ENCODE measurements around the gene ZC3H18. TPM values are rescaled to one million over a fixed set of nuclear protein-coding genes. Genes with fewer than 3 reads are reported as not detected.

ZC3H18 gene
- total and polyA plus RNA-seq, 12 donors = 18.3 to 28.7 (median 22.0) TPM

GRCh38 chr16:88548131-88548874 lies 21.9 kb upstream of the ZC3H18 start:
- no peak for TF ChIP-seq CTCF (IDR thresholded peaks at IDR 0.05)
- Histone ChIP-seq H3K4me1 (peaks cover 0 to 15% (median 10%) of the 10 kb centered on the region in 9 donors), H3K4me3 (no peak overlapping the region), H3K27me3 (peaks cover 0 to 55% (median 28%) of the 10 kb centered on the region in 7 donors), H3K27ac (no peak overlapping the region), H3K9me3 (peaks cover 0 to 19% (median 7%) of the 10 kb centered on the region in 11 donors), H3K36me3 (no peaks in the 10 kb centered on the region)
- intact Hi-C loops (cut with DNase I) = no loop called here
- DNase-seq (no peak), ATAC-seq (no peak)
- WGBS, 2 donors = 66 to 69% methylated on average over 15 of the region's 15 CpGs

- ATAC-seq = no peak
- Histone ChIP-seq H3K4me3 (no peak overlapping the region), H3K9me3 (peaks cover 0 to 12% (median 3%) of the 10 kb centered on the region in 11 donors), H3K36me3 (no peaks in the 10 kb centered on the region), H3K27me3 (peaks cover 0 to 60% (median 28%) of the 10 kb centered on the region in 7 donors), H3K4me1 (peaks cover 0 to 15% (median 10%) of the 10 kb centered on the region in 9 donors), H3K27ac (no peak overlapping the region)
- 72 to 80% methylated on average over 13 of the region's 13 CpGs for WGBS, 2 donors
- TF ChIP-seq CTCF (IDR thresholded peaks at IDR 0.05) = no peak
- no peak for DNase-seq
- intact Hi-C loops (cut with DNase I) = no loop called here
These were observed 21.2 kb upstream of the ZC3H18 start for GRCh38 chr16:88548985-88549384.

- Histone ChIP-seq H3K9me3 (peaks cover 0 to 5% (median 0%) of the 10 kb centered on the region in 11 donors), H3K36me3 (no peaks in the 10 kb centered on the region), H3K27ac (no peak overlapping the region), H3K4me1 (peaks cover 0 to 15% (median 10%) of the 10 kb centered on the region in 9 donors), H3K4me3 (no peak overlapping the region), H3K27me3 (peaks cover 0 to 64% (median 33%) of the 10 kb centered on the region in 7 donors)
- WGBS, 2 donors = 59 to 67% methylated on average over 12 of the region's 12 CpGs
- intact Hi-C loops (cut with DNase I) = loop anchor here in 1 of 10 donors (10.0 kb wide), 1 partner anchor 105 kb away; no protein-coding TSS in a partner anchor
- DNase-seq (no peak), ATAC-seq (peak in 2 of 8 donors; percentile 9 to 14)
- TF ChIP-seq CTCF (IDR thresholded peaks at IDR 0.05) = no peak
These were observed 20.4 kb upstream of the ZC3H18 start for GRCh38 chr16:88549671-88550245.

- H3K4me1 ChIP-seq = peaks cover 0 to 15% (median 10%) of the 10 kb centered on the region in 9 donors
- peaks cover 0 to 63% (median 30%) of the 10 kb centered on the region in 7 donors for H3K27me3 ChIP-seq
- ATAC-seq (peak; percentile 55 to 82 (median 64)), DNase-seq (no peak)
- H3K27ac ChIP-seq = no peak overlapping the region
- no peak overlapping the region for H3K4me3 ChIP-seq
- intact Hi-C loops (cut with DNase I) = loop anchor here in 1 of 10 donors (10.0 kb wide), 1 partner anchor 105 kb away; no protein-coding TSS in a partner anchor
- H3K36me3 ChIP-seq = no peaks in the 10 kb centered on the region
- 29 to 37% methylated on average over 16 of the region's 16 CpGs for WGBS, 2 donors
- peak in 1 of 9 donors; percentile 21 for TF ChIP-seq CTCF (IDR thresholded peaks at IDR 0.05)
- H3K9me3 ChIP-seq = no peaks in the 10 kb centered on the region
These were observed 19.9 kb upstream of the ZC3H18 start for GRCh38 chr16:88550246-88550661.
